ACC112 (cell line): ENCODE measurements around the gene CFD.

Experiments
- H2AFZ ChIP-seq: fragments of 200-600 bp; sonication (generic); one replicate; pipeline ENCODE4 v1.6.0; 2017; ENCODE audit warnings: antibody characterized with exemption, low read length; ENCODE audit not compliant: unreplicated experiment
- H3K27ac ChIP-seq: fragments of 200-600 bp; sonication (generic); 2 replicates; pipeline ENCODE4 v1.5.1; 2014; ENCODE audit warnings: low read depth, mild to moderate bottlenecking, antibody characterized with exemption, low read length, moderate library complexity
- H3K27me3 ChIP-seq: fragments of 200-600 bp; sonication (generic); 2 replicates; pipeline ENCODE4 v1.6.1; 2014; ENCODE audit warnings: mild to moderate bottlenecking, antibody characterized with exemption, low read length, moderate library complexity, mixed read lengths; ENCODE audit not compliant: insufficient read depth
- H3K36me3 ChIP-seq: fragments of 200-600 bp; sonication (generic); 2 replicates; pipeline ENCODE4 v1.6.1; 2016; ENCODE audit warnings: mild to moderate bottlenecking, antibody characterized with exemption, low read length, moderate library complexity, mixed read lengths; ENCODE audit not compliant: insufficient read depth
- H3K4me1 ChIP-seq: fragments of 200-600 bp; sonication (generic); one replicate; pipeline ENCODE4 v1.6.1; 2016; ENCODE audit warnings: low read length, mixed read lengths; ENCODE audit not compliant: insufficient read depth, unreplicated experiment, control insufficient read depth
- H3K4me3 ChIP-seq: fragments of 200-600 bp; sonication (generic); 2 replicates; pipeline ENCODE4 v1.5.1; 2014; ENCODE audit warnings: mild to moderate bottlenecking, low read depth, low read length
- H3K79me2 ChIP-seq: fragments of 200-600 bp; sonication (generic); one replicate; pipeline ENCODE4 v1.6.0; 2016; ENCODE audit warnings: low read length; ENCODE audit not compliant: control insufficient read depth, unreplicated experiment, insufficient read depth

CFD gene

GRCh38 chr19:858868-859843, at the start of gene CFD:
TSS of gene CFD (plus strand) at chr19:859664. CDS start at chr19:859690, 26 bp downstream.
- Histone ChIP-seq H3K4me1 (no peaks in the 10 kb centered on the region), H3K79me2 (no peaks in the 10 kb centered on the region), H3K27me3 (no peaks in the 10 kb centered on the region), H3K36me3 (no peaks in the 10 kb centered on the region), H2AFZ (no peak within 1 kb of the TSS), H3K27ac (no peak within 1 kb of the TSS), H3K4me3 (peak within 1 kb of the TSS; percentile 71)

- Histone ChIP-seq H3K36me3 (peaks cover 29% of the 10 kb centered on the region), H3K79me2 (peaks cover 29% of the 10 kb centered on the region), H3K4me3 (no peak overlapping the region), H3K27me3 (no peaks in the 10 kb centered on the region), H3K27ac (no peak overlapping the region), H3K4me1 (no peaks in the 10 kb centered on the region), H2AFZ (no peak overlapping the region)
Measured at GRCh38 chr19:810077-810855, 49.2 kb upstream of the CFD start.

GRCh38 chr19:810883-811489, 48.5 kb upstream of the CFD start:
- Histone ChIP-seq H3K27ac (no peak overlapping the region), H3K4me1 (no peaks in the 10 kb centered on the region), H2AFZ (no peak overlapping the region), H3K79me2 (peaks cover 22% of the 10 kb centered on the region), H3K4me3 (no peak overlapping the region), H3K27me3 (no peaks in the 10 kb centered on the region), H3K36me3 (peaks cover 29% of the 10 kb centered on the region)

- Histone ChIP-seq H2AFZ (no peak overlapping the region), H3K36me3 (peaks cover 29% of the 10 kb centered on the region), H3K27me3 (no peaks in the 10 kb centered on the region), H3K4me3 (no peak overlapping the region), H3K4me1 (no peaks in the 10 kb centered on the region), H3K79me2 (peaks cover 17% of the 10 kb centered on the region), H3K27ac (no peak overlapping the region)
Measured at GRCh38 chr19:811506-812048, 47.9 kb upstream of the CFD start.

DNA sequence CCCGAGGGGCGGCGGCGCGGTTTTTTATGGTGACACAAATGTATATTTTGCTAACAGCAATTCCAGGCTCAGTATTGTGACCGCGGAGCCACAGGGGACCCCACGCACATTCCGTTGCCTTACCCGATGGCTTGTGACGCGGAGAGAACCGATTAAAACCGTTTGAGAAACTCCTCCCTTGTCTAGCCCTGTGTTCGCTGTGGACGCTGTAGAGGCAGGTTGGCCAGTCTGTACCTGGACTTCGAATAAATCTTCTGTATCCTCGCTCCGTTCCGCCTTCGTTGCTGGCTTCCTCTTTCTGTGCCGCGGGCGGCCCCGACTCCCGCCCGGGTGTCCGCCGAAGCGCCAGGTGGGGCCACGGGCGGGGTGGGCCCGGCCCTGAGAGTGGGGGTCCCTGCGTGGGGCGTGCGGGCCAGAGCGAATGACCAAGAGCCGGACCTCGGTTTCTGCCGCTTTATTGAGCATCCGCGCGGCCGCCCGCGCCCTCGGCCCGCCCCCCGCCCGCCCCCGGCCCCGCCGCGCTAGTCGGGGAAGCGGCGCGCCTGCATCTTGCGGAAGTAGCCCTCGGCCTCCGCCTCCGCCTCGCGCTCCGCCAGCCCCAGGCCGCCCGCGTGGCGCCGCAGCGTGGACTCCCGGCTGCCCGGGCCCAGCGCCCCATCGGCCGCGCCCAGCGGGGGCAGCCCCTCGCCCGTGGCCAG, 47.3 kb upstream of the CFD start:
- Histone ChIP-seq H3K4me3 (no peak overlapping the region), H3K36me3 (peaks cover 28% of the 10 kb centered on the region), H3K27ac (no peak overlapping the region), H3K79me2 (peaks cover 11% of the 10 kb centered on the region), H3K4me1 (no peaks in the 10 kb centered on the region), H3K27me3 (no peaks in the 10 kb centered on the region), H2AFZ (no peak overlapping the region)

DNA sequence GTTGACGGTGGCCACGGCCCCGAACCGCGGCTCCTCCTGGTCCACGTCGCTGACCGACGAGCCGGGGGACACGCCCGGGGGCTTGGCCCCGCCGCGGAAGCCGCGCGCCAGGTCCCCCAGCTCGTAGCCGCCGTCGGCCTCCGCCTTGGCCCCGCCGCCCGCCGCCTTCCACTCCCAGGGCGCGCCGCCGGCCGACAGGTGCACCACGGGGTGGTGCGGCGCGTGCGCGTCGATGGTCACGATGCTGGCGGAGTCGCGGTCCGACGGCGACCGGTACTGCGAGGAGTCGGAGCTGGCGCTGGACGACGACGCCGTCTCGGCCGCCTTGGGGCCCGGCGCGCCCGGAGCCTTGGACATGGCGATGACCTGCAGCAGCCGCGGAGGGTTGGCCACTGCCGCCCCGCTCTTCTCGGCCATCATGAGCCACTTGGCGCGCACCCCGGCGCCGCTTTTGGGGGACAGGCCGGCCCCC, 46.7 kb upstream of the CFD start:
- H2AFZ ChIP-seq, result no peak overlapping the region
- H3K79me2 ChIP-seq, result peaks cover 5% of the 10 kb centered on the region
- no peaks in the 10 kb centered on the region for H3K4me1 ChIP-seq
- no peak overlapping the region for H3K4me3 ChIP-seq
- peaks cover 23% of the 10 kb centered on the region for H3K36me3 ChIP-seq
- no peaks in the 10 kb centered on the region for H3K27me3 ChIP-seq
- no peak overlapping the region for H3K27ac ChIP-seq

- H3K36me3 ChIP-seq, result peaks cover 19% of the 10 kb centered on the region; the same call in 1 of the 2 replicates
- H3K27ac ChIP-seq, result no peak overlapping the region
- H3K27me3 ChIP-seq, result no peaks in the 10 kb centered on the region
- H3K4me1 ChIP-seq, result no peaks in the 10 kb centered on the region
- H3K79me2 ChIP-seq, result peaks cover 2% of the 10 kb centered on the region
- no peak overlapping the region for H3K4me3 ChIP-seq
- no peak overlapping the region for H2AFZ ChIP-seq
Measured at GRCh38 chr19:813219-814151, 46.0 kb upstream of the CFD start.

- Histone ChIP-seq H3K4me3 (no peak overlapping the region), H3K4me1 (no peaks in the 10 kb centered on the region), H3K27ac (no peak overlapping the region), H2AFZ (no peak overlapping the region), H3K36me3 (peaks cover 19% of the 10 kb centered on the region; the same call in 1 of the 2 replicates), H3K79me2 (peaks cover 2% of the 10 kb centered on the region), H3K27me3 (no peaks in the 10 kb centered on the region)
Measured at GRCh38 chr19:814152-815078, 45.0 kb upstream of the CFD start.
